TTC549 (cell line): ENCODE data around the gene KCND2.

Experiments used
- FAIRE-seq: peaks from 2 replicates; lab custom pipeline; 2012; peaks lifted over from hg19 to GRCh38; lab: Jason Lieb, UNC

The KCND2 gene

GRCh38 chr7:120412139-120413050 is 139.4 kb downstream of the KCND2 start:
- FAIRE-seq, result no peak

DNA sequence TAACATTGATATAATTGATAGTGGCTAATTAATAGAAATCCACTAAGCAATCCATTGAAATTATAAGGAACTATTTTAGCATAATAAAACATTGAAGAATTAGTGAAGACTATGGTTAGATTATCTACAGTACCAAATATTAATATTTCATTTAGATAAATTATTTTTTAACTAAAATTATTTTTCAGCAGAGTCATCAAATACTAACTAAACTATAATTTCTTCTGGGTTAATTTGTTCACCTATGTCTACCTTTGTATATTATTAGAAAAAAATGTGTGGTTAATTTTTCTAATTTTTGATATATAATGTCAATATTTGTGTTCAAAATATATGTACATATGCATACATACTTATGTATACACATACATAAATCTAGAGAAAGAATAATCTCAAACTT is 140.2 kb downstream of the KCND2 start:
- no peak for FAIRE-seq

- no peak for FAIRE-seq
Observed at GRCh38 chr7:120417244-120417979, 144.4 kb downstream of the KCND2 start.

DNA sequence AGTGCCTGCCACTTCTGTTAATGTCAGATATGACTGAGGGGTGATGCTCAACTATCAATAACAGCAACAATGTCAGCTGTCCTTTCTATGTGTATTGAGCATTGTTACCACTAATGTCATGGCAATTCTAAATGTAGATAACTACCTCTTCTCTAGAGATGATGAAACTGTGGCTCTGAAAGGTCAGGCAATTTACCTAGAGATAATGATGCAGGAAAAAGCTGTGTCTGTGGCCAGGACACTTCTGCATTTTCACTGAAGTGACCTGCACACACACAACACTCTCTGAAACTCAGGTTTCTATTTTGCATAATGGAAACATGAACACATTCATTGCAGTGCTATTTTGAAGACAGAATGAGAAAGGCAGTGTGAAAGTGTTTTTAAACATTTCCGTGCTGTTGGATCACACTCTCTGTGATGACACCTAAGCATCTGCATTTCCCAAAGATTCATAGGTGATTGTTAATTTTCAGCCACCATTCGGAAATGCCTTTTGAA is 148.2 kb downstream of the KCND2 start:
- FAIRE-seq, result no peak

- FAIRE-seq, result no peak
Observed at GRCh38 chr7:120431016-120431415, 158.0 kb downstream of the KCND2 start.

DNA sequence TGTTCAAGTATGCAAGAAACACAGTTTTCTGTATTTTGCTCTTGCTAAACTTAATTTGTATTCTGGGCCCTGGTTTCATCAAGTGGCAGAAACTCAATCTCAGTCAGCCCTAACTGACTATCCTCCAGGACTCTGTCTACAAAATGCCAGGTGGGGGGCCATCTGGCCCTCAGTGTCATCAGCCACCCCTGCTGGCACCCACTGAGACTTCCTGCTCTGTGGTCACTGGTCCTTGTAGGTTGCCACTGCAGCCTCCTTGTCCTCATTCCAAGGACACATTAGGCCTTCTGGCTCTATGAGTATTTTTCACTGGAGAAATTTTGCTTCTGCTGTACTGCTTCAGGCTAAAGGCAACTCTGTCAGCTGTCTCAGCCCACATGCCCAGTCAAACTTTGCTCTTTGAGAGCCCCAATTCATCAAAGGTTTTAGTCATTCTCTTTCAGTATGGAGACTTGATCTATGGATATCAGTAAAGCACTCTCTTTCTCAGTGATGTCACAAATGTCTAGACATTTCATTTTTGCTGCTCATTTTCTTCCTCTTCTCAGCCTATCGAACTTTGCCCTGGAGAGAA is 163.6 kb downstream of the KCND2 start:
- no peak for FAIRE-seq

DNA sequence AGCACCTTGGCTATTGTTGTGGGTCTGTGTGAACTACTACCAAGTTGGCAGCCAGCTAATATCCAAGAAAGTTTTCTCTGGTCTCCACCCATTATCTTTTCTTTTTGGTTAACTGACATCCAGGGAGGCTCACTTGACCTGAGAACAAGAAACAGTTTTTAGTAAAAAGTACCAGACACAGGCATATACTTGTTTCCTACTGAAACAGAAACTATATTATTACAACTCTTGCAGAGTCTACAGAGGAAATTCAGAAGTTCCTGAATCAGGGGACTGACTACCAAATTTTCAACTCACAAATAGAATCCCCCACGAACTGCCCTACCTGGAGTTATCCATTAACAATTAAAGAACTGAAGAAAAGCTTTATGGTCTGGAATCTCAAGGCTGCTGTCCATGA is 168.9 kb downstream of the KCND2 start:
- FAIRE-seq, result no peak

GRCh38 chr7:120442838-120443237 is 169.9 kb downstream of the KCND2 start:
- FAIRE-seq, result no peak

- FAIRE-seq, result no peak
Observed at GRCh38 chr7:120444650-120445049, 171.7 kb downstream of the KCND2 start.

- no peak for FAIRE-seq
Observed at GRCh38 chr7:120445276-120445675, 172.3 kb downstream of the KCND2 start.

GRCh38 chr7:120452665-120453064 is 179.7 kb downstream of the KCND2 start:
- no peak for FAIRE-seq

DNA sequence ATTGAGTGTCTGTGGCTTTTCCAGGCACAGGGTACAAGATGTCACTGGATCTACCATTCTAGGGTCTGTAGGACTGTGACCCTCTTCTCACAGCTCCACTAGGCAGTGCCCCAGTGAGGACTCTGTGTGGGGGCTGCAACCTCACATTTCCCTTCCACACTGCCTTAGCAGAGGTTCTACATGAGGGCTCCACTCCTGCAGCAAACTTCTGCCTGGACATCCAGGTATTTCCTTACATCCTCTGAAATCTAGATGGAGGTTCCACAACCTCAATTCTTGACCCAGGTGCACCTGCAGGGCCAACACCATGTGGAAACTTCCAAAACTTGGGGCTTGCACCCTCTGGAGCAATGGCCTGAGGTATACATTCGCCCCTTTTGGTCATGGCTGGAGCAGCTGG is 183.7 kb downstream of the KCND2 start:
- no peak for FAIRE-seq

- FAIRE-seq, result no peak
Observed at GRCh38 chr7:120460949-120461348, 188.0 kb downstream of the KCND2 start.

GRCh38 chr7:120462991-120463390 is 190.0 kb downstream of the KCND2 start:
- FAIRE-seq, result no peak

DNA sequence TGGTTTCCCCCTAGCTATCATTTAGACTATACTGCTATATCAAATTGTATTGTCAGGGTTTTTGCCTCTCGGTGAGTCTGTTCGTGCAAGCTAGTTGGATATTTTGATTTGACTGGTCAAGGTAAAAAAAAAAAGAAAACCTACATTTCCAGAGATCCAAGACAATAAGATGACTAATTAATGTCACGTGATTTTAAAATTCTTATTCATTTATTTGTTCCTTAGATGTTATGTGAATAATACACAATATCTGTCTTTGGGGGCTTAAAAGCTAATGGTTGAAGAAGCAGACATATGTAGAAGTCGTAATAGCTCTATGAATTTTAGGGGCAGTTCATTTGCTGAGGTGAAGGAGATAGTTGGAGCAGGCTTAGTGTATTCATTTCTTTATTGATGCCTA is 191.1 kb downstream of the KCND2 start:
- FAIRE-seq, result no peak

- no peak for FAIRE-seq
Observed at GRCh38 chr7:120467676-120468075, 194.7 kb downstream of the KCND2 start.

DNA sequence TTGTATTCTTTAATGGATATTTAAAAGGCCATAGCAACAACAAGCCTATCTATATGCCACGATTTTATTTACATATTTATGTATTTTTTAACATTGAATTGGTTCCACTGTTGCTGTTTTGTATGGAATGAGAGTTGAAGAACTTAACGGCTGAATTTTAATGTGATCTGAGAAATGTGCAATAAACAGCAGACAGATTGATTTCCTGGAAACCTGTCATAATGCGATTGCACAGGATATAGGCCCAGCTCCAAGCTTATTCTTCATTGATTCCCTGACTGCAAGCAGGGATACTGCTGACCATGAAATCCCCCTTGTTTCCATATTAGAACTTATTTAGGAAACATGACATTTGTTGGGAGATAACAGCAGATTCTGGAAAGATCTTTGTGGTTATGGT is 195.6 kb downstream of the KCND2 start:
- no peak for FAIRE-seq

- no peak for FAIRE-seq
Observed at GRCh38 chr7:120472892-120473291, 199.9 kb downstream of the KCND2 start.

- no peak for FAIRE-seq
Observed at GRCh38 chr7:120473352-120473751, 200.4 kb downstream of the KCND2 start.

DNA sequence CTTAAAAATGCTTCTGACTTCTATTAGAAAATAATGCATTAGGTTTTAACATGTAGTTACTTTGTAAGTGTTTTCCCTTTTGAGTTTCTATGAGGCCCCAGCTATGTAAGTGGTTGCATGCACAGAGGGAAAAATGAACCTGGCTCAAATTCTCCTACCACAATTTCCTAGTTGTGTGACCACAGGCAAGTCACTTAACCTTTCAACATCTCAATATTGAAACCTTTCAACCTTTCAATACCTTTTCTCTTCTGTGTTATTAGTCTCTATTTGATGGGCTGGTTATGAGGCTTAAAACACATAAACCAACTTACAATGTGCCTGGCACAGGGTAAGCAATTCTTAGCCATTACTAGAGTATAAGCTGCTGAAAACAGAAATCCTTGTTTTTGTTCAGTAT is 203.0 kb downstream of the KCND2 start:
- no peak for FAIRE-seq

- FAIRE-seq, result no peak
Observed at GRCh38 chr7:120480472-120480871, 207.5 kb downstream of the KCND2 start.

- FAIRE-seq, result no peak
Observed at GRCh38 chr7:120480930-120481329, 208.0 kb downstream of the KCND2 start.

DNA sequence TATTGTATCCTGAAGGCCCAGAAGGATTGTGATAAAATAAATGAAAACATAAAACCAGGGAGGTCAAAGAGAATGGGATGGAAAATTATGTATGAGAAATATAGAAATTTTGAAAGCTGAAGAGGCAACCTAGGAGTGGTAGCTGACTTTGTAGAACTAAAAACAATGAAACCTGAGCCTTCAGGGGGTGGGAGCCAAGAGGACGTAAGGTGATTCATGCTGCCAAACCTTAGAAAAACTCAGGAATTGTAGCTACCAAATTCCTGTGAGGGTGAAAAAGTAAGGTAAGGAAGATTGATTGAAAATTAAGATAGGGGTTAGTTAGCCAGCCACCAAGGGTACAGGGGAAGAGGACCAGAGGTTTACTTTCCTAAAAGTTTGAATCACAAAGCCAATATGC is 213.2 kb downstream of the KCND2 start:
- no peak for FAIRE-seq
